Natural killer cell (primary cell): ENCODE results near the gene PHACTR3. TPM values are rescaled to one million over a fixed set of nuclear protein-coding genes. Genes with fewer than 3 reads are reported as not detected.

ENCODE experiments used
- ATAC-seq, 3 donors: fragments of 150-1000 bp in 2 of 3; fragments of 200-7000 bp in 1 of 3; cut with Tn5 transposase; 1 replicate in 1 of 3; 2 replicates in 2 of 3; pipeline ENCODE4 v1.10.0; 2021; ENCODE audit warnings: mild to moderate bottlenecking in 2 of 3, moderate library complexity in 2 of 3
- DNase-seq, 2 donors: peaks; one replicate each; pipeline versions ENCODE4 v3.0.0 to v3.0.0-alpha.2; 2013 to 2021; ENCODE audit warnings: mixed read lengths in 1 of 2
- H3K27ac ChIP-seq: one replicate; pipeline ENCODE4 v1.5.1; 2013; ENCODE audit warnings: mild to moderate bottlenecking, low read length
- H3K27me3 ChIP-seq: one replicate; pipeline ENCODE4 v1.6.1; 2013; ENCODE audit warnings: low read length; ENCODE audit not compliant: control insufficient read depth, insufficient read depth
- H3K36me3 ChIP-seq: one replicate; pipeline ENCODE4 v1.6.1; 2013; ENCODE audit warnings: low read length; ENCODE audit not compliant: control insufficient read depth, insufficient read depth
- H3K4me1 ChIP-seq: one replicate; pipeline ENCODE4 v1.6.1; 2013; ENCODE audit warnings: low read length; ENCODE audit not compliant: control insufficient read depth, insufficient read depth
- H3K4me3 ChIP-seq: one replicate; pipeline ENCODE4 v1.5.1; 2013; ENCODE audit warnings: low read length
- H3K9me3 ChIP-seq: one replicate; pipeline ENCODE4 v1.6.1; 2013; ENCODE audit warnings: low read length; ENCODE audit not compliant: control insufficient read depth, insufficient read depth
- H3K27ac Mint-ChIP-seq, 2 donors: one replicate each; pipeline ENCODE4 v1.8.0; 2022; ENCODE audit warnings: mild to moderate bottlenecking in 2 of 2, mixed read lengths in 2 of 2, moderate library complexity in 1 of 2
- H3K27me3 Mint-ChIP-seq, 2 donors: one replicate each; pipeline ENCODE4 v1.8.0; 2022; ENCODE audit warnings: low read depth in 2 of 2, mixed read lengths in 2 of 2
- H3K36me3 Mint-ChIP-seq: one replicate; pipeline ENCODE4 v1.8.0; 2022; ENCODE audit warnings: mixed read lengths
- H3K4me1 Mint-ChIP-seq, 2 donors: one replicate each; pipeline ENCODE4 v1.8.0; 2022; ENCODE audit warnings: mixed read lengths in 2 of 2
- H3K4me3 Mint-ChIP-seq: one replicate; pipeline ENCODE4 v1.8.0; 2022; ENCODE audit warnings: mild to moderate bottlenecking, moderate library complexity, mixed read lengths
- H3K9me3 Mint-ChIP-seq, 2 donors: one replicate each; pipeline ENCODE4 v1.8.0; 2022; ENCODE audit warnings: mixed read lengths in 2 of 2
- CTCF ChIP-seq: fragments of 200-600 bp; IDR thresholded peaks from one replicate; pipeline ENCODE4 v1.8.0; 2022; ENCODE audit warnings: antibody characterized with exemption
- WGBS: methylation state at CpG from one replicate; pipeline ENCODE4 v1.1.7; 2013; ENCODE audit warnings: missing lambda C conversion rate; ENCODE audit not compliant: insufficient coverage; 5-methylcytosine and 5-hydroxymethylcytosine counted together
- intact Hi-C: fragments of 100-400 bp; cut with micrococcal nuclease; formaldehyde crosslinking; loops from one replicate; pipeline ENCODE4 v1.14.2; 2022
- total RNA-seq, 4 donors: library from RNA; stranded (reverse); fragments of 120-200 nt in 1 of 4; gene quantifications; one replicate each; pipeline versions ENCODE4 v1.2.3 to v1.2.4, GENCODE V29; 2013 to 2022

PHACTR3 gene
- total RNA-seq, 3 donors from 2014 or later (not counting 1 experiment from before 2014, with no cell fraction given): not detected

- Histone ChIP-seq H3K4me1 (no peaks in the 10 kb centered on the region), H3K36me3 (no peaks in the 10 kb centered on the region), H3K4me3 (no peak overlapping the region), H3K9me3 (no peaks in the 10 kb centered on the region), H3K27ac (no peak overlapping the region), H3K27me3 (no peaks in the 10 kb centered on the region)
- no peak for ATAC-seq
- no peaks in the 10 kb centered on the region for H3K9me3 Mint-ChIP-seq
- no peaks in the 10 kb centered on the region for H3K36me3 Mint-ChIP-seq
- intact Hi-C loops: no loop called here
- H3K4me1 Mint-ChIP-seq: no peaks in the 10 kb centered on the region
- H3K27me3 Mint-ChIP-seq: peaks cover 18 to 30% of the 10 kb centered on the region in 2 donors
- DNase-seq: no peak
- 86% methylated on average over 12 of the region's 12 CpGs for WGBS
- H3K4me3 Mint-ChIP-seq: no peak overlapping the region
- TF ChIP-seq CTCF: no peak
- H3K27ac Mint-ChIP-seq: no peak overlapping the region
Measured at GRCh38 chr20:59591061-59591460, 13.3 kb upstream of the PHACTR3 start.

- no peak overlapping the region for H3K27ac ChIP-seq
- Mint-ChIP-seq H3K27ac (no peak overlapping the region), H3K36me3 (no peaks in the 10 kb centered on the region), H3K9me3 (no peaks in the 10 kb centered on the region), H3K27me3 (peaks cover 24 to 42% of the 10 kb centered on the region in 2 donors), H3K4me3 (no peak overlapping the region), H3K4me1 (no peaks in the 10 kb centered on the region)
- DNase-seq (no peak), ATAC-seq (no peak)
- intact Hi-C loops: no loop called here
- WGBS: 85% methylated on average over 5 of the region's 5 CpGs
- H3K4me3 ChIP-seq: no peak overlapping the region
- H3K4me1 ChIP-seq: no peaks in the 10 kb centered on the region
- no peaks in the 10 kb centered on the region for H3K27me3 ChIP-seq
- no peak for TF ChIP-seq CTCF
- no peaks in the 10 kb centered on the region for H3K36me3 ChIP-seq
- H3K9me3 ChIP-seq: no peaks in the 10 kb centered on the region
Measured at GRCh38 chr20:59596690-59597089, 7.7 kb upstream of the PHACTR3 start.

GRCh38 chr20:59597240-59597639, 7.1 kb upstream of the PHACTR3 start:
- no peaks in the 10 kb centered on the region for H3K4me1 ChIP-seq

More at GRCh38 chr20:59597240-59597639, 7.1 kb upstream of the PHACTR3 start:
- no peak for ATAC-seq
- Mint-ChIP-seq H3K9me3 (no peaks in the 10 kb centered on the region), H3K4me3 (no peak overlapping the region), H3K27me3 (peaks cover 27 to 48% of the 10 kb centered on the region in 2 donors), H3K27ac (no peak overlapping the region), H3K4me1 (no peaks in the 10 kb centered on the region), H3K36me3 (no peaks in the 10 kb centered on the region)
- Histone ChIP-seq H3K27ac (no peak overlapping the region), H3K36me3 (no peaks in the 10 kb centered on the region), H3K4me3 (no peak overlapping the region), H3K27me3 (no peaks in the 10 kb centered on the region), H3K9me3 (no peaks in the 10 kb centered on the region)
- TF ChIP-seq CTCF: no peak
- WGBS: no CpG with 5 or more reads among the region's 1 CpG
- DNase-seq: no peak
- intact Hi-C loops: no loop called here
